Measurements from ENCODE around the gene CD28. TPM values are rescaled to one million over a fixed set of nuclear protein-coding genes. Genes with fewer than 3 reads are reported as not detected.
A peak's percentile ranks its signal among the peaks of the same experiment; 100 is the strongest.

The CD28 gene
- total RNA-seq, 5 donors from 2014 or later (not counting 1 experiment from before 2014, with no cell fraction given): 112 to 154 (median 151) TPM

DNA sequence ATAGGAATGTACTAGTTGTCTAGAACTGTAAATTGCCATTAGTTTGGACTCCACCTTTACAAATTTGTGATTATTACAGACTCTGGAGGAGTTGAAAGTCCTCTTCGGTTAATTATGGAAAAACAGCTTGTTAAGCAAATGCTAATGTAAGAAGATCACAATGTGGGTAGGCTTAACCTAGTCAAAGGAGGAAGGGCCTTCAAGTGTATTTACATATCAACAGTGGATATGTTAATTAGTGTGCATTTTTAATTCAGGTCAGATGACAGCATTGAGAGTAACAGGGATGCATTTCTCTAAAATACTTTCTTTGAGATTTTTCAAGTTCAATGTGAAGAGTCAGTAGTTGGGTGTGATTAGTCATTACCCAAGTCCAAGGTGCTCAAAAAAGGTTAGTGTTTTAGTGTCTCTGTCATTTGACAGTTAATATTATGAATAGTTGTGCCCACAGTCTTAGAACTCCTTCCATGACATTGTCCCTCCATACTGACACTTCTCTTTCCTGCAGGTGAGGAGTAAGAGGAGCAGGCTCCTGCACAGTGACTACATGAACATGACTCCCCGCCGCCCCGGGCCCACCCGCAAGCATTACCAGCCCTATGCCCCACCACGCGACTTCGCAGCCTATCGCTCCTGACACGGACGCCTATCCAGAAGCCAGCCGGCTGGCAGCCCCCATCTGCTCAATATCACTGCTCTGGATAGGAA lies 28.0 kb downstream of the CD28 start:
- H3K4me3 ChIP-seq (ENCODE audit: control insufficient read depth in 1 of 2, extremely low read depth in 1 of 2, low read length in 1 of 2): no peak overlapping the region
- CTCF ChIA-PET: interaction anchor here in 1 of 2 donors (1.2 to 3.3 kb wide), 2 partner anchors 15 to 80 kb away, joined by 3 to 9 read pairs; no protein-coding TSS in a partner anchor
- Mint-ChIP-seq H3K4me1 (peaks cover 91 to 100% (median 99%) of the 10 kb centered on the region in 3 donors), H3K27me3 (no peaks in the 10 kb centered on the region), H3K36me3 (peaks cover 80% of the 10 kb centered on the region), H3K27ac (peak overlapping the region; percentile 90 to 91), H3K4me3 (no peak overlapping the region), H3K9me3 (no peaks in the 10 kb centered on the region)
- no peaks in the 10 kb centered on the region for H3K27me3 ChIP-seq (replicated peaks in 1 of 2; ENCODE audit: control insufficient read depth in 2 of 2, extremely low read depth in 1 of 2, insufficient read depth in 2 of 2, low read length in 1 of 2)
- peaks cover 8 to 82% of the 10 kb centered on the region in 2 donors for H3K36me3 ChIP-seq (ENCODE audit: control insufficient read depth in 2 of 2, extremely low read depth in 1 of 2, insufficient read depth in 1 of 2, low read length in 1 of 2)
- peaks cover 60 to 81% of the 10 kb centered on the region in 2 experiments for H3K4me1 ChIP-seq (ENCODE audit: control insufficient read depth in 1 of 2, extremely low read depth in 1 of 2, insufficient read depth in 2 of 2, low read length in 2 of 2)
- H3K9me3 ChIP-seq: no peaks in the 10 kb centered on the region
- H3K27ac ChIP-seq (ENCODE audit: low read length): peak overlapping the region; percentile 32
- DNase-seq (no peak), ATAC-seq (replicated peaks in 1 of 4) (no peak)
- POLR2A ChIA-PET: interaction anchor here in 1 of 2 donors (1.2 kb wide), 1 partner anchor 80 kb away, joined by 3 read pairs; no protein-coding TSS in a partner anchor
- WGBS (ENCODE audit: insufficient coverage): 87% methylated on average over 9 of the region's 12 CpGs

DNA sequence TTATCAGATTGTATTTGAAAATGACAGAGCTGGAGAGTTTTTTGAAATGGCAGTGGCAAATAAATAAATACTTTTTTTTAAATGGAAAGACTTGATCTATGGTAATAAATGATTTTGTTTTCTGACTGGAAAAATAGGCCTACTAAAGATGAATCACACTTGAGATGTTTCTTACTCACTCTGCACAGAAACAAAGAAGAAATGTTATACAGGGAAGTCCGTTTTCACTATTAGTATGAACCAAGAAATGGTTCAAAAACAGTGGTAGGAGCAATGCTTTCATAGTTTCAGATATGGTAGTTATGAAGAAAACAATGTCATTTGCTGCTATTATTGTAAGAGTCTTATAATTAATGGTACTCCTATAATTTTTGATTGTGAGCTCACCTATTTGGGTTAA lies 30.9 kb downstream of the CD28 start:
- Histone ChIP-seq H3K9me3 (no peaks in the 10 kb centered on the region), H3K4me3 (ENCODE audit: control insufficient read depth in 1 of 2, extremely low read depth in 1 of 2, low read length in 1 of 2) (no peak overlapping the region), H3K27me3 (replicated peaks in 1 of 2; ENCODE audit: control insufficient read depth in 2 of 2, extremely low read depth in 1 of 2, insufficient read depth in 2 of 2, low read length in 1 of 2) (no peaks in the 10 kb centered on the region), H3K4me1 (ENCODE audit: control insufficient read depth in 1 of 2, extremely low read depth in 1 of 2, insufficient read depth in 2 of 2, low read length in 2 of 2) (peaks cover 61 to 78% of the 10 kb centered on the region in 2 experiments), H3K36me3 (ENCODE audit: control insufficient read depth in 2 of 2, extremely low read depth in 1 of 2, insufficient read depth in 1 of 2, low read length in 1 of 2) (peaks cover 3 to 53% of the 10 kb centered on the region in 2 donors), H3K27ac (ENCODE audit: low read length) (peak overlapping the region; percentile 79)
- ChIA-PET CTCF (interaction anchor here in 1 of 2 donors (0.6 to 1.4 kb wide), 4 partner anchors 17 to 46 kb away, joined by 3 to 4 read pairs (median 3); no protein-coding TSS in a partner anchor), POLR2A (interaction anchor here (0.6 to 1.1 kb wide), 4 partner anchors 20 to 31 kb away, joined by 3 to 5 read pairs (median 4); partner anchors contain the start of gene CD28 (in 1 of the 2))
- H3K4me1 Mint-ChIP-seq: peaks cover 91 to 100% (median 99%) of the 10 kb centered on the region in 3 donors
- peak overlapping the region; percentile 11 to 26 (median 15) for H3K4me3 Mint-ChIP-seq
- peaks cover 62% of the 10 kb centered on the region for H3K36me3 Mint-ChIP-seq
- no CpG with 5 or more reads among the region's 1 CpG for WGBS (ENCODE audit: insufficient coverage)
- H3K27ac Mint-ChIP-seq: peak overlapping the region; percentile 90 to 91
- H3K9me3 Mint-ChIP-seq: no peaks in the 10 kb centered on the region
- no peak for DNase-seq
- no peak for ATAC-seq (replicated peaks in 1 of 4)
- H3K27me3 Mint-ChIP-seq: no peaks in the 10 kb centered on the region

DNA sequence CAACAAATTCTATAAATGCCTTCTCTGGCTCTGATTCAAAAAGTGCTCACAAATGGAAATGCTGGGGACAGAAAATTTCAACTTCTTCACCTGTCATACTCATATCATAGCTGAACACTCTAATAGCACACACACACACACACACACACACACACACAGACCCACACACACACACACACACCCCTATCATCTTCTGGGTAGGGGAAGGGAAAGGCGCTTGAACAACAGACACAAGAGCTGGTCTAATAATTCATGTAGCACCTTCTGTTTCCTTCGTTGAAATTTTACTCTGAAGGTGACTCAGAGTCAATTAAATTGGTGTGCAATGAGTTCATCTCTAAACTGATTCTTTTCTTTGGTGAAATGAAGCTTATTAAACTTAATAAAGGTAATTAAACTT lies 32.9 kb downstream of the CD28 start:
- peaks cover 3 to 36% of the 10 kb centered on the region in 2 donors for H3K36me3 ChIP-seq (ENCODE audit: control insufficient read depth in 2 of 2, extremely low read depth in 1 of 2, insufficient read depth in 1 of 2, low read length in 1 of 2)
- H3K4me1 ChIP-seq (ENCODE audit: control insufficient read depth in 1 of 2, extremely low read depth in 1 of 2, insufficient read depth in 2 of 2, low read length in 2 of 2): peaks cover 66 to 74% of the 10 kb centered on the region in 2 experiments
- no CpG with 5 or more reads among the region's 2 CpGs for WGBS (ENCODE audit: insufficient coverage)
- Mint-ChIP-seq H3K27me3 (no peaks in the 10 kb centered on the region), H3K4me1 (peaks cover 89 to 97% (median 95%) of the 10 kb centered on the region in 3 donors), H3K4me3 (peak overlapping the region; percentile 32 to 69 (median 47)), H3K27ac (peak overlapping the region; percentile 90 to 91), H3K36me3 (peaks cover 48% of the 10 kb centered on the region), H3K9me3 (peaks cover 0 to under 1% (median 0%) of the 10 kb centered on the region in 3 donors)
- CTCF ChIA-PET: interaction anchor here (0.7 to 4.7 kb wide), 5 partner anchors 9 to 30 kb away, joined by 4 to 46 read pairs (median 8); no protein-coding TSS in a partner anchor
- peak in 1 of 4 experiments; percentile 14 for ATAC-seq (replicated peaks in 1 of 4)
- peak in 1 of 35 experiments; percentile 37 for DNase-seq
- no peak overlapping the region for H3K4me3 ChIP-seq (ENCODE audit: control insufficient read depth in 1 of 2, extremely low read depth in 1 of 2, low read length in 1 of 2)
- H3K27me3 ChIP-seq (replicated peaks in 1 of 2; ENCODE audit: control insufficient read depth in 2 of 2, extremely low read depth in 1 of 2, insufficient read depth in 2 of 2, low read length in 1 of 2): no peaks in the 10 kb centered on the region
- no peaks in the 10 kb centered on the region for H3K9me3 ChIP-seq
- H3K27ac ChIP-seq (ENCODE audit: low read length): peak overlapping the region; percentile 79
- POLR2A ChIA-PET: interaction anchor here (0.5 to 3.6 kb wide), 18 partner anchors 9 to 131 kb away, joined by 3 to 47 read pairs (median 4); partner anchors contain the start of gene CD28 (in 2 of the 2)

DNA sequence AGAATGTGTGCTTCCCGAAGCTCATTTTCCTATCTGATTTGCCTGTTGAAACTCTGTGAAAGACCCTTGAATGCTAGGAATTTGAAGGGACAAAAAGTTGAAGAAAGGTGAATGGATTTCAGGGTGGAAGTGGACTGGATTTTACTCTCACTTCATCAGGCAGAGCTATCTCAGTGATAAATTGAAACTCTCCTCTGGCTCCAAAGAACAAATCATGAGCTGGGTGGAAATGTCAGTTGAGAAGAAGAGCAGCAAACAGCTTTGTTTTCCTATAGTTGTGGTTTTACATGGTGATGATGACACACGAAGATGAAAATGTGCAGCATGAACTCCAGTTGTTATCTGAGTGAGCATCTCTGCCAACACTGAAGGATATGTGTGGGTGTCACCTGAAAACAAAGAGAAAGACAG lies 34.4 kb downstream of the CD28 start:
- H3K9me3 Mint-ChIP-seq: peaks cover 3 to 6% (median 5%) of the 10 kb centered on the region in 3 donors

DNA sequence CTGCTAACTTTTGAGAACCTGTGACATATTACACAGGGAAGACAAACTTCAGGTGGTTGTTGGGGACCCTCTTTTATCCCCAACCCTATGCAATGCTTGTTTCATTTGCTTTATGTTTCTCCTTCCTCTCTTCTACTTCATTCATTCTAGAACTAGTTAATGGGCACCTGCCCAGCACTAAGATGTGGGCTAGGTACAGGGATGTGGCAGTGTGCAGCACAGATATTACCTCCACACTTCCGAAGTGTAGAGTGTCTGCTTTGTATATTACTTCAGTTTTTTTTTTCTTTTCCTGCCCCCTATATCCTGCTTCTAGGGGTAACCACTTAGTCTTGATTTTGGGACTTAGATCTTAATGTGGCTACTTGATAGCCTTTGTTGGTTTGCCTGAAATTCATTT lies 35.1 kb downstream of the CD28 start:
- Mint-ChIP-seq H3K4me1 (peaks cover 86 to 90% (median 86%) of the 10 kb centered on the region in 3 donors), H3K4me3 (peak overlapping the region; percentile 59 to 69 (median 63)), H3K27me3 (no peaks in the 10 kb centered on the region), H3K27ac (peak overlapping the region; percentile 90 to 91), H3K36me3 (peaks cover 36% of the 10 kb centered on the region), H3K9me3 (peaks cover 3 to 6% (median 5%) of the 10 kb centered on the region in 3 donors)
- WGBS (ENCODE audit: insufficient coverage): no CpG with 5 or more reads among the region's 1 CpG
- Histone ChIP-seq H3K4me3 (ENCODE audit: control insufficient read depth in 1 of 2, extremely low read depth in 1 of 2, low read length in 1 of 2) (peak overlapping the region in 1 of 2 donors; percentile 38), H3K27ac (ENCODE audit: low read length) (peak overlapping the region; percentile 79), H3K9me3 (no peaks in the 10 kb centered on the region), H3K27me3 (replicated peaks in 1 of 2; ENCODE audit: control insufficient read depth in 2 of 2, extremely low read depth in 1 of 2, insufficient read depth in 2 of 2, low read length in 1 of 2) (no peaks in the 10 kb centered on the region), H3K36me3 (ENCODE audit: control insufficient read depth in 2 of 2, extremely low read depth in 1 of 2, insufficient read depth in 1 of 2, low read length in 1 of 2) (peaks cover 0 to 14% of the 10 kb centered on the region in 2 donors), H3K4me1 (ENCODE audit: control insufficient read depth in 1 of 2, extremely low read depth in 1 of 2, insufficient read depth in 2 of 2, low read length in 2 of 2) (peaks cover 62 to 72% of the 10 kb centered on the region in 2 experiments)
- ATAC-seq (replicated peaks in 1 of 4): peak; percentile 48 to 61 (median 55)
- peak in 17 of 35 experiments; percentile 10 to 60 (median 32) for DNase-seq
- ChIA-PET POLR2A (interaction anchor here (0.5 to 3.6 kb wide), 17 partner anchors 9 to 248 kb away, joined by 3 to 47 read pairs (median 5); partner anchors contain the start of gene CD28 (in 2 of the 2)), CTCF (interaction anchor here (0.6 to 4.7 kb wide), 14 partner anchors 11 to 1025 kb away, joined by 3 to 46 read pairs (median 4); partner anchors contain the start of gene CD28 (in 1 of the 2))

More for the DNA sequence above, 34.4 kb downstream of the CD28 start:
- Mint-ChIP-seq H3K4me1 (peaks cover 85 to 90% (median 88%) of the 10 kb centered on the region in 3 donors), H3K27me3 (no peaks in the 10 kb centered on the region), H3K4me3 (peak overlapping the region; percentile 59 to 69 (median 63)), H3K36me3 (peaks cover 38% of the 10 kb centered on the region), H3K27ac (peak overlapping the region; percentile 90 to 91)
- no CpG with 5 or more reads among the region's 2 CpGs for WGBS (ENCODE audit: insufficient coverage)
- Histone ChIP-seq H3K4me1 (ENCODE audit: control insufficient read depth in 1 of 2, extremely low read depth in 1 of 2, insufficient read depth in 2 of 2, low read length in 2 of 2) (peaks cover 62 to 74% of the 10 kb centered on the region in 2 experiments), H3K4me3 (ENCODE audit: control insufficient read depth in 1 of 2, extremely low read depth in 1 of 2, low read length in 1 of 2) (peak overlapping the region in 1 of 2 donors; percentile 38), H3K36me3 (ENCODE audit: control insufficient read depth in 2 of 2, extremely low read depth in 1 of 2, insufficient read depth in 1 of 2, low read length in 1 of 2) (peaks cover 3 to 21% of the 10 kb centered on the region in 2 donors), H3K27me3 (replicated peaks in 1 of 2; ENCODE audit: control insufficient read depth in 2 of 2, extremely low read depth in 1 of 2, insufficient read depth in 2 of 2, low read length in 1 of 2) (no peaks in the 10 kb centered on the region), H3K27ac (ENCODE audit: low read length) (peak overlapping the region; percentile 79), H3K9me3 (no peaks in the 10 kb centered on the region)
- DNase-seq (peak in 25 of 35 experiments; percentile 21 to 85 (median 54)), ATAC-seq (replicated peaks in 1 of 4) (peak; percentile 86 to 90 (median 88))
- CTCF ChIA-PET: interaction anchor here (0.6 to 4.7 kb wide), 19 partner anchors 9 to 1026 kb away, joined by 3 to 46 read pairs (median 4); partner anchors contain the start of gene CD28 (in 2 of the 2)
- POLR2A ChIA-PET: interaction anchor here (0.5 to 3.6 kb wide), 23 partner anchors 7 to 249 kb away, joined by 3 to 47 read pairs (median 6); partner anchors contain the start of gene CD28 (in 2 of the 2)

Measured in T-cell (primary cell).